ENCODE data around the gene MRPS12.

DNA sequence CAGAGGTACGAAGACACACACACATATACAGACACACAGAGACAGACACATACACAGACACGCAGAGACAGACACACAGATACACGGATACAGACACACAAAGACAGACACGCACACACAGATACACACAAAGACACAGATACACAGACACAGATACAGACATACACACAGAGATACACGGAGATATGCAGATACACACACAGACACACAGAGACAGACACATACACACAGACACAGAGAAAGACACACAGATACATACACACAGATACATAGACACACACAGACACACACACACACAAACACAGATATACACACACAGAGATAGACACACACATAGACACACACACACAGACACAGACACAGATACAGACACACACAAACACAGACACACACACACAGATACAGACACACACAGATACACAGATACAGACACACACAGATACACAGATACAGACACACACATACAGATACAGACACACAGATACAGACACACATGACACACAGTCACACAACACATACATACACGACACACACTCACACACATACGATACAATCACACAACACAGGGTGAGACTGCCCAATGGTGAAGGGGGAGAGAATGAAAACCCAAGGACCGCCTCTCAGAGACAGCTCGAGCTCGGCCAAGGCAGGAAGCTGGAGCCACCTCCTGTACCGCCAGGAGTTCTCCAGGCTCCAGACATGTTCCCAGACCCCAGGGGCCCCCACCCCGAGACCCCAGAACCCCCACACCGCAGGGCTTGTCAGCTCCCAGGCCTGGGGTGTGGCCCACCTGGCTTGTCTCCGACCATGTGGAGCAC is 9.9 kb upstream of the MRPS12 start:
- TF ChIP-seq, protein P1, sequence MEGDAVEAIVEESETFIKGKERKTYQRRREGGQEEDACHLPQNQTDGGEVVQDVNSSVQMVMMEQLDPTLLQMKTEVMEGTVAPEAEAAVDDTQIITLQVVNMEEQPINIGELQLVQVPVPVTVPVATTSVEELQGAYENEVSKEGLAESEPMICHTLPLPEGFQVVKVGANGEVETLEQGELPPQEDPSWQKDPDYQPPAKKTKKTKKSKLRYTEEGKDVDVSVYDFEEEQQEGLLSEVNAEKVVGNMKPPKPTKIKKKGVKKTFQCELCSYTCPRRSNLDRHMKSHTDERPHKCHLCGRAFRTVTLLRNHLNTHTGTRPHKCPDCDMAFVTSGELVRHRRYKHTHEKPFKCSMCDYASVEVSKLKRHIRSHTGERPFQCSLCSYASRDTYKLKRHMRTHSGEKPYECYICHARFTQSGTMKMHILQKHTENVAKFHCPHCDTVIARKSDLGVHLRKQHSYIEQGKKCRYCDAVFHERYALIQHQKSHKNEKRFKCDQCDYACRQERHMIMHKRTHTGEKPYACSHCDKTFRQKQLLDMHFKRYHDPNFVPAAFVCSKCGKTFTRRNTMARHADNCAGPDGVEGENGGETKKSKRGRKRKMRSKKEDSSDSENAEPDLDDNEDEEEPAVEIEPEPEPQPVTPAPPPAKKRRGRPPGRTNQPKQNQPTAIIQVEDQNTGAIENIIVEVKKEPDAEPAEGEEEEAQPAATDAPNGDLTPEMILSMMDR (conservative IDR thresholded peaks at IDR 0.05): no peak
- no peak for TF ChIP-seq ZFX (IDR thresholded peaks at IDR 0.05)
